A172 (cell line): ENCODE measurements around the gene SLC17A9. TPM values are rescaled to one million over a fixed set of nuclear protein-coding genes. Genes with fewer than 3 reads are reported as not detected.
"Not testable (repeated sequence)": the region's sequence is repeated elsewhere in the genome, so short reads cannot be mapped to it uniquely, and the experiment has no call there.

ENCODE experiments used
- DNase-seq: peaks from one replicate; pipeline ENCODE4 v3.0.0-alpha.2; 2015; ENCODE audit warnings: low spot score
- total RNA-seq: library from RNA; depleted of rRNA; stranded (reverse); fragments of >200 nt; shearing (Covaris generic); gene quantifications from 2 replicates; pipeline ENCODE4 v1.2.3, GENCODE V29; 2014

SLC17A9 gene
- total RNA-seq, 1 experiment from 2014 or later = not detected

DNA sequence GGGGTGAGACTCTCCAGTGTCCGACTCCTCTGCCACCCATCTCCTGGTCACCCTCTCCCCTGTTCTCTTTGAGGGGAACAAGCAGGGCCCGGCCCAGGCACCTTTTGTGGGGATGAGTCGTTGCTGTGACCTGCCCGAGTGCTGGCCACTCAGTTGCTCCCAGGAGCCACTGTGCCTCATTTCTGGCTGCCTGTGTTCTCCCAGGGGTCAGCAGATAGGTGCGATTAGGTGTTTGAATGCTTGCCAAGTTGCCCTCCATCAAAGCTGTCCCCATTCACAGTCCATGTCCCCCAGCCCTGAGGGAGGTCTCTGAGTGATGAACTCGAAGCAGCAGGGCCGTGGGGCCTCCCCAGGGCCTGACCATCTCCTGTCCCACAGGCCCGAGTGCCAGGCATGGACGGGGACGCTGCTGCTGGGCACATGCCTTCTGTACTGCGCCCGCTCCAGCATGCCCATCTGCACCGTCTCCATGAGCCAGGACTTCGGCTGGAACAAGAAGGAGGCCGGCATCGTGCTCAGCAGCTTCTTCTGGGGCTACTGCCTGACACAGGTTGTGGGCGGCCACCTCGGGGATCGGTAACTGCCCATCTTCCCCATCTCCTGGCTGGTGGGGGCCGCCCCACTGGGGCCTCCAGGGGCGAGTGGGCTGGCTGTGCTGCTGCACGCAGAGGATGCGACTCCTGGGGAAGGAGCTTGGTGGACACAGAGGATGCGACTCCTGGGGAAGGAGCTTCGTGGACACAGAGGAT, 4.1 kb downstream of the SLC17A9 start:
- DNase-seq = no peak

DNA sequence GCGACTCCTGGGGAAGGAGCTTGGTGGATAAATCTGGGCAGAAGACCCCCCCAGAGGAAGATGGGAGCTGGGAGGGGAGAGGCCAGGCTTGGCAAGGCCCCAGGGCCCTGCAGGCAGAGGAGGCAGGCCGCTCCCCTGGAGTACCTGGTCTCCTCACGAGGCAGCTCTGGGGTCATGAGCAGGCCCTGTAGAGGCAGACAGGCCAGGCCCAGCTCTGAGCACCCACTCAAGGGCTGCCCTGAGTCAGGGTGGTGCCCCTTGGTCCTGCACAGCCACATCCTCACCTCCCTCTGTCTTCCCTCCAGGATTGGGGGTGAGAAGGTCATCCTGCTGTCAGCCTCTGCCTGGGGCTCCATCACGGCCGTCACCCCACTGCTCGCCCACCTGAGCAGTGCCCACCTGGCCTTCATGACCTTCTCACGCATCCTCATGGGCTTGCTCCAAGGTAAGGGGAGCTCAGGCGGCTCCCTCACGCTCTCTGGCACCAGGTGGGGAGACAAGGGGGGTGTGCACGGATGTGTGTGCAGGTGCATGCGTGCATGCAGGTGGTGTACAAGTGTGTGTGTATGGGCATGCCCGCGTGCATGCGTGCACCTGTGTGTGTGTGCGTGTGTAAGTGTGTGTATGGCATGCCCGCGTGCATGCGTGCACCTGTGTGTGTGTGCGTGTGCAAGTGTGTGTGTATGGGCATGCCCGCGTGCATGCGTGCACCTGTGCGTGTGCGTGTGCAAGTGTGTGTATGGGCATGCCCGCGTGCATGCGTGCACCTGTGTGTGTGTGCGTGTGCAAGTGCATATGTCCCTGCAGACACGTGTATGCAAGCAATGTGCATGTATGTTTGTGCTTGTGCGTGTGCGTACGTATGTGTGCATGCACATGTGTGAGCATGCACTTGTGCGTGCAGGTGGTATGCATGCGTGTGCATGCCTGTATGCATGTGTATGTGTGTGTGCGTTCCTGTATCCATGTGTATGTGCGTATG, 4.9 kb downstream of the SLC17A9 start:
- DNase-seq = no peak

DNA sequence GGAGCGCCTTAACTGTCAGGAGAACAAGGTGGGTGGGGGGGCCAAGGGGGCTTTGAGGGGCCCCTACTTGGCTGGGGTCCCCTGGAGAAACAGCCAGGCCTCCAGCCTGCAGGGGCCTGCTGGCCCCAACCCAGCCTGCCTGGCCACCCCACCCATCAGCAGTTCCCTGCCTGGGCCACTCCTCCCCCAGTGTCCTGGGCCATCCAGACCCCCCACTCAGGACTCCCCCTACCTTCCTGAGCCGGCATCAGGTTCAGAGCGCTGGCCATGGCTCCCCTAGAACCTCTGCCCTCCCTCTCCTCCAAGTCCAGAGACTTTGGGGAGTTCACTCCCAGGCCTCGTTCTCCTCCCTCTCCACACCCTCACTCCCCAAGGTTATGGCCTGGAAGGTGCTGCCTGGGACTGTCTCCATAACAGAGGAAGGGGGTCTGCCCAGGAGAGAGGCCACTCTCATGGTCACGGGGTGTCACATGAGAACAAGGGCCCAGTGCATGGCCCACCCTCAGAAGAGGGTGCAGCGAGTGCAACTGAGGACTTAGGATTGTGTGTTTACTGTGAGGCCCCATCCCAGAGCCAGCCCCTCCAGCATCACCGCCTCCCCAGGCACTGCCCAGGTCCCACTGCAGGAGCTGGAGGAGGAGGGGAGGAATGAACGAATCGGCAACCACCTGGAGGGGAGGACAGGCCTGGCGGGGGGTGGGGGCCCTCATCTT, 6.0 kb downstream of the SLC17A9 start:
- no peak for DNase-seq

DNA sequence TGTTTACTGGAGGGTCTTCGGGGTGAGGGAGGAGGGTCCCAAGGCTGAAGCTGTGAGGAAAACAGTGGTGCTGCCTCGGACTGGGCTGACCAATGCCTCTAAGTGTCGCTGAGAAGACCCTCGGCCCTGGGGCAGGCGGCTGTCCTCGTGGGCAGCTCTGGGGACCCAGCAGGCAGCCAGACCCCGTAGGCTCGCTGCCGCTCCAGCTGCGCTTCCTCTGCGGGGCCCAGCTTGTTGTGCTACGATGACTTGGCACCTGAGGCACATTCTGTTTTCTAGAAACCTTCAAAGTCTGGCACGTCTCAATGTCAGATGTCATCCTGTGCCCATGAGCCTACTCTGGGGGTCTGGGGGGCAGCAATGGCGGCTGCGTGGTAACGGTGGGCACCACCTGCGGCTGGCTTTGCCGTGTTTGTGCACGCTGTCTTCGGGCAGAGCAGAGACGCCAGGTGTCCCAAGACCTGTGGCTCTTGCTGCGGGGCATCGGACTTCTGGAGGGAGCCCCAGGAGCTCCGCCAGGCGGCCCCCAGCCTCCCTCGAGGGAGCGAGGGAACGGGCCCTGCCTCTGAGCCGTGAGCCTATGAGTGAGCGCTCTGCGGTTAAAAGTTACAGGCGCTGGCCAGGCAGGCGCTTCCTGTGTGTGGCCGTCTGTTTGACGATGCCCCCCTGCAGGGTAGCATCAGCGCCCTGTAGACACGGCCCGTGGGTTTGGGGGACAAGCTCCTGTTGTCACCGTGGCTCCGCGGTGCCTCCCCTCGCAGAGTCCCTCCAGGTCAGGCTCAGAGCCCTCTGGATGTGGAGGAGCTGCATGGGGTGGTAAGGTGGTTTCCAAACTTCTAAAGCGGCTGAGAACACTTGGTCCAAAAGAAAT, 6.8 kb downstream of the SLC17A9 start:
- no peak for DNase-seq

DNA sequence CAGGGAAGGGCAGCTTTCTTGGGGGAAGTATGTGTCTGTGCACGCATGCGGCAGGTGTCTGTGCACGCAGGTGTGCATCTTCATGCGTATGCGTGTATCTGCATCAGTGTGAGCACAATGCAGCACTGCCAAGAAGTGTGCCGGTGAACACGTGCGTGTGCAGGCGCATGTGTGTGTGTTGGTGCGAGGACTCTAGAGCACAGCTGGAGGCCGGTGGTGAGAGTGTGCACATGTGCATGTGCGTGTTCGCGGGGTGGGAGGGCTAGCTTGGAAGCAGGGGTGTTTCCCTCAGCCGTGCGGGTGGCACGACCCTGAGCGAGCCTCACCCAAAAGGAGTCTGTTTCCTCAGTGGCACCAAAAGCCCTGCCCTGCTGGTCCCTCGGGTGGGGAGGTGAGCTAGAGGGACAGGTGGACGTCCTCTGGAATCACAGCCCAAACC, 7.5 kb downstream of the SLC17A9 start:
- no peak for DNase-seq

DNA sequence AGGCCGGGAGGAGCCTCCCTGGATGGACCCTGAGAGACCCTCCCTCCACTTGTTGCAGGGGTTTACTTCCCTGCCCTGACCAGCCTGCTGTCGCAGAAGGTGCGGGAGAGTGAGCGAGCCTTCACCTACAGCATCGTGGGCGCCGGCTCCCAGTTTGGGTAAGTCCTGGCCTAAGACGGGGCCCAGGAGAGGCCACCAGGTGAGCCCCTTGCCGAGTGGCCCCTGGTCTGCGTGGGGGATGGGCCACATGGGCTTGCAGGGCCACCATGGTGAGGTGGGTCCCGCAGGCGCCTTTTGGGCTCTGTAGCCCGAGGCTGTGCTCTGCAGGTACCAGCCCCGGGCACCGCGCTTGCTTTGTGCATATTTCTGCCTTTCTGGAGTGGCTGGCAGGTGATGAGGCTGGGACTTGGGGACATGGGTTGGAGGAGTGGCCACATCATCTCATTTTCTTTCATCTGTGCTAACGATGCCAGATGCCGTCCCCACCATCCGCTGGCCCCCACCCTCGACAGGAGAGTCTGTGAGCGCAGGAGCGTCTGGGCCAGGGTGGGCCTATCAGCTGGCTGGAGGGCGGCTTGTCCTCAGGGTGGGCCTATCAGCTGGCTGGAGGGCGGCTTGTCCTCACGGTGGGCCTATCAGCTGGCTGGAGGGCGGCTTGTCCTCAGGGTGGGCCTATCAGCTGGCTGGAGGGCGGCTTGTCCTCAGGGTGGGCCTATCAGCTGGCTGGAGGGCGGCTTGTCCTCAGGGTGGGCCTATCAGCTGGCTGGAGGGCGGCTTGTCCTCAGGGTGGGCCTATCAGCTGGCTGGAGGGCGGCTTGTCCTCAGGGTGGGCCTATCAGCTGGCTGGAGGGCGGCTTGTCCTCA, 8.2 kb downstream of the SLC17A9 start:
- not testable (repeated sequence) for DNase-seq

DNA sequence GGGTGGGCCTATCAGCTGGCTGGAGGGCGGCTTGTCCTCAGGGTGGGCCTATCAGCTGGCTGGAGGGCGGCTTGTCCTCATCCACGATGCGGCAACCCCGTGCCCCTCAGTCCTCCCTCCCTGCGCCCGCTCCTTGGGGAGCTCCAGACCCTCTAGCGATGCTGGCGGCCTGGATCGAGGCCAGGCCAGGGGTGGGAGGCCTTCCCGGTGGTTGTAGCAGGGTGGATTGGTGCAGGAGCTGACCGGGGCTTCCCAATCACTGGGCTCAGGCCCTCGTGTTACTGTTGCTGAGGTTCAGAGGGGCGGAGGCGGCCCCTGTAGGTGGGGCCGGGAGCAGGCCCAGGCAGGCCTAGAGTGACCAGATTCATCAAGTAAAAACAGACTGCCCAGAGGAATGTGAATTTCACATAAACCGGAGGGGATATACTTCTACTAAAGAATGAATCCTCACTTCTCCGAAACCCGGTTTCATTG, 8.8 kb downstream of the SLC17A9 start:
- DNase-seq = no peak

DNA sequence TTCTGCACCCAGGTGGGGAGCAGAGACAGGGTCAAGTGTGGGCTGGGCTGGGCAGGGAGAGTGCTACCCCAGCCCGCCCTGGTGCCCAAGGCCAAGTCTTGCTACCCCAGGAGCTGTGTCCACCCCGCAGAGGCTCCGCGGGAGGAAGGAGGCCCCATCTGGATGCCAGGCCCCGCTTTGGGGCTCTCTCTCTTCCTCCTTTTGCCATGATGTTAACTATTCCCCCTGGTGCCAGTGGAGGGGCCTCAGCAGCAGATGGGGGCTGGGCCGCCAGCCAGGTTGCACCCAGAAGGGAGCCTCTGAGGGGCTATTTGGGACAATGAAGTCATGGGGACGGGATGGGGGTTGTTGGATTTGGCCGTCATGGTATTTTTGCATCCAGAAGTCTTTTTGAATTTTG, 9.3 kb downstream of the SLC17A9 start:
- no peak for DNase-seq

DNA sequence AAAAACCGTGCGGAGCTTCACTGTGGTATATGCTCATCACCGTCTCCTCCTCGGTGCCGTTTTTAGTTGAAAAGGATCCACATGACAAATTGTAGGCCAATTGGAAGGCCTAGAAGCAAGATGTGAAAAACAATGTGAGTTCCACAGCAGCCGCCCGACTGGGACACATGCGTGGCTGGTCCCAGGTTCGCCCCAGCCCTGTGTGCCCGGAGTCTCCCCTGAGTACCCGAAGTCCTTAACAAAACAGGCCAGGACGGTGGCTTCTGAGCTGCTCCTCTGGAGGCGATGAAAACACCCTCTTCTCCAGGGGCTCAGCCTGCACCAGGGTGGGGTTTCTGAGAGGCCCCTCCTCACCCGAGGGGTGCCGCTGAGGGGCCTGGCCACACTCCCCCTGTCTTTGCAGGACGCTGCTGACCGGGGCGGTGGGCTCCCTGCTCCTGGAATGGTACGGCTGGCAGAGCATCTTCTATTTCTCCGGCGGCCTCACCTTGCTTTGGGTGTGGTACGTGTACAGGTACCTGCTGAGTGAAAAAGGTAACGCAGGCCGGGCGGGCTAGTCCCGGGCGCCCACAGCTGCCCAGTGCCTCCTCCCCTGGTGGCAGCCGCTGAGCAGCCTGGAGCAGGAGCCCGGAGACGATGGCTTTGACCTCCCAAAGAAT, 9.8 kb downstream of the SLC17A9 start:
- DNase-seq = no peak

DNA sequence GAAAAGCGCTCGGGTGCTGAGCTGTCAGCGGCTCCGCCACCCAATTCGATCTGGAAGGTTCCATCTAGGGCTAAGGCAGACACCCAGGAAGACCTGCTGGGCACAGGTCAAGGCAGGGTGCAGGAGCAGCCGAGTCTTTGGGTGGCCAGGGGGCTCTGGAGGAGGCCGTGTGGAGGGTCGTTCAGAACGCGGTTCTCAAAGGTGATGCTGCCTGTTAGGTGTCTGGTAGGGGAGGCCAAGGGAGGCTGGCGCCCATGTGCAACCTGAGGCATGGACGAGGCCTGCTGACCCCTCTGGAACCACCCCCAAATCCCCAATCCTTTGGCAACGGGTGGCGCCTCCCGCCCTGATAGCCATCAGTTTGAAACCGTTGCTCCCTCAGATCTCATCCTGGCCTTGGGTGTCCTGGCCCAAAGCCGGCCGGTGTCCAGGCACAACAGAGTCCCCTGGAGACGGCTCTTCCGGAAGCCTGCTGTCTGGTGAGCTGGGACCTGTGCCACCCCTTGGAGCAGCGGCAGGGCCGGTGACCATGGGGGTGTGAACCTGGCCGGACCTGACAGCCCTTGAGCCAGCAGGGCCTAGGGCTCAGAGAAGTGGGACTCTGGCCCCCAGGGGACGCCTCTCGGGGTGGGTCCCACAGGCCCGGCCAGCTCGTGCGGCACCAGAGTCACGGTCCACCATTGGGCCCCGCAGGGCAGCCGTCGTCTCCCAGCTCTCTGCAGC, 10.5 kb downstream of the SLC17A9 start:
- DNase-seq = no peak

DNA sequence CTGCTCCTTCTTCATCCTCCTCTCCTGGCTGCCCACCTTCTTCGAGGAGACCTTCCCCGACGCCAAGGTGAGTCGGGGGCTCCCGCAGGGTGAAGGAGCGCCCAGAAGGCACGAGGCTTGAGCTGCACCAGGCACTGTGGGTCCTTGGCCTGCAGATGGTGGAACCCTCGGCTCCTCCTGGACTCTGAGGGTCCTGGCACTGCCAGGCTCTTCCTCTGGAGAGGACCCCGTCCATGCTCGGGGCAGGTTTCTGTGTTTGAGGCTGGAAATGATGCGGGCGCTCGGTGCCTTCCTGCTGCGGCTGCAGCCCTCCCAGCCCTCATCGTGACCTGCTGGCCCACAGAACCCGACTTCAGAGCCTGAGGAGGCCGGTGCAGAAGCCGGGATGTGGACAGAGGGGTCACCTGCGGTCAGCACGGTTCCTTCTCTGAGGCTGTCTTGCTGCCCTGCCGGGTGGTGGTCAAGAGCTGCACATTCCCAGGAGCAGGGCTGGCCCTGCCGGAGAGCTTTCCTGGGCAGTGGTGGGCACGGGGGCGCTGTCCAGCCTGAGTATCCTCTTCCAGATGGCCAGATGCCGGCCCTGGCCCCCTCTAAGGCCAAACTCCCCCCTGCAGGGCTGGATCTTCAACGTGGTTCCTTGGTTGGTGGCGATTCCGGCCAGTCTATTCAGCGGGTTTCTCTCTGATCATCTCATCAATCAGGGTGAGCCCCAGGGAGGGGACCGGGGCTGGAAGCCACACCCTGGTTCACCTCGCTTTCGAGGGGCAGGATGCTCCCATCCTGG, 11.3 kb downstream of the SLC17A9 start:
- DNase-seq = no peak

DNA sequence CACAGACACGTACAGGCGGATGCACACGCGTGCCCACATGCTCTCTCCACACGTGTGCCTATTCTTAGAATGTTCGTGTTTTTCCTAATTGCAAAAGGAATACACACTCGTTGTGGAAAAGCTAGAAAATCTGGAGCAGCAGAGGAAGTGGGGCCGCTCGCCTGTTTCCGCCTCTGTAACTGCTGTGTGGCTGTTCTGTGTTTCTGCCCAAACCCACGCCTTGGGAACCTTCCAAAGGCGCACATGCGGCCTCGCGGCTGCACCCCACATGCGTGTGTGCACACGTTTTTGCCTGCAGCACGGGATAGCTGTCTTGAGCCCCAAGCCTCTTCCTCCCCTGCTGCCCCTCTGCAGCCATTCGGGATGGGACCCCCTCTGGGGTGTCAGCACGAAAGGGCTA, 12.2 kb downstream of the SLC17A9 start:
- DNase-seq = no peak

DNA sequence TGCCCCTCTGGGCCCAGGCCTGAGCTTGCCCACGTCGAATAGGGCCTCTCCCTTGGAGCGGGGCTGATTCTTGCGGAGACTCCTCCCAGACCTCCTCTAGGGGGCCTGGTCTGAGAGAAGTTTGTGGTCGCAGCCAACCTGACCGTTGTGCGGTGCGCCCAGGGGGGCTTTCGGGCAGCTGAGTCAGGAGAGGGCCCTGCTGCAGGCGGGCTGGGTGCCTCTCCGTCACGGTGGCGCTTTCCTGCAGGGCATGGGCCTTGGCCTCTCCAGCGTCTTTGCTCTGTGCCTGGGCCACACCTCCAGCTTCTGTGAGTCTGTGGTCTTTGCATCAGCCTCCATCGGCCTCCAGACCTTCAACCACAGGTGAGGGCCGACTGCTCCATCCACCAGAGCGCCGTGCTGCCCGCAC, 12.9 kb downstream of the SLC17A9 start:
- no peak for DNase-seq

DNA sequence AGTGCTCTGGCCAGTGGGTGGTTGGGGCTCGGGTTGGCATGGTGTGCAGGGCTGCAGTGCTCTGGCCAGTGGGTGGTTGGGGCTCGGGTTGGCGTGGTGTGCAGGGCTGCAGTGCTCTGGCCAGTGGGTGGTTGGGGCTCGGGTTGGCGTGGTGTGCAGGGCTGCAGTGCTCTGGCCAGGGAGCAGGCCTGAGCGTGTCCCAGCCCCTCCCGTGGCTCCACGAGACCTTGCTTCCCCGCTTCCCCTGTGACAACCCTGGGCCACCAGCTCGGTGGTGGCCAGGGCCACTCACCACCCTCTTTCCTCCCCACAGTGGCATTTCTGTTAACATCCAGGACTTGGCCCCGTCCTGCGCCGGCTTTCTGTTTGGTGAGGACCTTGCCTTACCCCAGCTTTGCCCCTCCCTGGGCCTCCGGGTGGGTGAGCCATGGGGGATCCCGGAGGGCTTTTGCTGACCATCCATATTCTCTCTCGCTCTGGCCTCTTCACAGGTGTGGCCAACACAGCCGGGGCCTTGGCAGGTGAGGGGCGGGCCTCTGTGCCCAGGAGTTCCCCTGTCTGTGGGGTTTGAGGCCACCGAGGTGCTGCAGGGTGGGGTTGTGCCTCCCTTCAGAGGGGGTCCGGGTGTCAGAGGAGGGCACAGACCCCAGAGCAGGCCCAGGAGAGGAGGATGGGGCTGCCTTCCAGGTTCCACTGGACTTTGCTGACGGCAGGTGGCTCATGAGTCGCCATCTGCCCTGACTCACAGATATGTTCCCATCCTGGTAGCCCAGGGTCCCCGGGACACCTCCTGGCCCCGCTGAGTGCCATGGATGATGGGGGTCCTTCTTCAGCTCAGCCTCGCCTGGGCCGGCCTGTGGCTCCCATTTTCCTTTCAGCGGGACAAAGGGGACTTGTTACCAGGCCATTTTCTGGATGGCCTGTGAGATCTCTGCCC, 14.0 kb downstream of the SLC17A9 start:
- DNase-seq = no peak

DNA sequence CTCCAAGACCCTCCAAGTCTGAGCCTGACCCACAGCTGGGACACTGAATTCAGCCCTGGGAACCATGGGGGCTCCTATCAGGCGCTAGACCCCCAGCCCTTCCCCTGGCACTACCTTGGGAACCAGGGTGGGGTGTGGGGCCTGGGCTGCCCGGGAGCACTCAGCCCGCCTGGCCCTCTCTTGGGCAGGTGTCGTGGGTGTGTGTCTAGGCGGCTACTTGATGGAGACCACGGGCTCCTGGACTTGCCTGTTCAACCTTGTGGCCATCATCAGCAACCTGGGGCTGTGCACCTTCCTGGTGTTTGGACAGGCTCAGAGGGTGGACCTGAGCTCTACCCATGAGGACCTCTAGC, 14.6 kb downstream of the SLC17A9 start:
- DNase-seq = no peak

DNA sequence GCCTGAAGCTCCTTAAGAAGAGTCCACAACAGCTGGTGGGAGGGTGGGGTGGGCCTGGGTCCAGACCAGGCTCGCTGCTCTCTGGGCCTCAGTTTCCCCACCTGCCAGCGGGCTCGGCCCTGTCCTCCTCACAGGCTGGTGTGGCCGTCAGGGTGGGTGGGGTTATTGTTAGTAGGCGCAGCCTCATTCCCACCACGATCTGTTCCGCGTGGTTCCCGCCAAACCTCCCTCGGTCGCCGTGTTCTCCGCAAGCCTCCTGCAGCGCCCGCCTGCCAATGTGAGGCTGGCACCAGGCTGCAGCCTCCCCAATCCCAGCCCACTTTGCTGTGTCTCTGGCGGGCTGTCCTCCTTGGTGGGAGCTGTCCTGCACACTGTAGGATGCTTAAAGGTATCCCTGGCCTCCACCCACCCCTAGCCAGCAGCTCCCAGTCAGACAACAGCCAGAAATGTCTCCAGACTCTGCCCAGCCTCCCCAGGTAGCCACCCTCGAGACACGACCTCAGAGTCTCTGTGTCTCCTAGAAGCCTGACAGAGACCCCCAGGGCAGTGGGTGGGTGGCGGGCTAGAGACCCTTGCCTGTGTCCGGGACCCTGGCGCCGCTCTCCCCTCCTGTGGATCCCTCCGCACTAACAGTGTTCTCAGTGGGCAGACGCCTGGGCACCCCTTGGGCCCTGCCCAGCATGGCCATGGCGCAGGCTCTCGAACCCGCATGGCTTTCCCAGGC, 15.3 kb downstream of the SLC17A9 start:
- DNase-seq = no peak
